Neutrophil (primary cell): Measurements from ENCODE around the gene MEIS2.

Experiments
- H3K27ac ChIP-seq: fragments of 200-600 bp; sonication (generic); 2 replicates; pipeline ENCODE4 v1.5.1; 2016; ENCODE audit warnings: mild to moderate bottlenecking, moderate library complexity
- H3K27me3 ChIP-seq: fragments of 200-600 bp; sonication (generic); 2 replicates; pipeline ENCODE4 v1.6.0; 2016; ENCODE audit warnings: mild to moderate bottlenecking
- H3K36me3 ChIP-seq: fragments of 200-600 bp; sonication (generic); 2 replicates; pipeline ENCODE4 v1.5.1; 2017
- H3K4me1 ChIP-seq, 2 experiments: fragments of 200-600 bp in 1 of 2; sonication (generic) in 1 of 2; 1 replicate in 1 of 2; 2 replicates in 1 of 2; pipeline versions ENCODE4 v1.5.1 to v1.6.1; 2013 to 2016; ENCODE audit warnings: low read depth in 1 of 2, low read length in 1 of 2, mild to moderate bottlenecking in 1 of 2, moderate library complexity in 1 of 2; ENCODE audit not compliant: control insufficient read depth in 1 of 2, insufficient read depth in 1 of 2
- H3K4me3 ChIP-seq, 2 experiments: fragments of 200-600 bp in 1 of 2; sonication (generic) in 1 of 2; 1 replicate in 1 of 2; 2 replicates in 1 of 2; pipeline ENCODE4 v1.5.1; 2013 to 2016; ENCODE audit warnings: low read depth in 1 of 2, low read length in 1 of 2, mild to moderate bottlenecking in 1 of 2, moderate library complexity in 1 of 2
- H3K9me3 ChIP-seq: fragments of 200-600 bp; sonication (generic); 2 replicates; pipeline ENCODE4 v1.5.1; 2016
- TF ChIP-seq, protein P1 (sequence below): fragments of 200-600 bp; sonication (generic); IDR thresholded peaks from 2 replicates; pipeline ENCODE4 v1.5.1; 2016; ENCODE audit warnings: antibody characterized with exemption

The MEIS2 gene

DNA sequence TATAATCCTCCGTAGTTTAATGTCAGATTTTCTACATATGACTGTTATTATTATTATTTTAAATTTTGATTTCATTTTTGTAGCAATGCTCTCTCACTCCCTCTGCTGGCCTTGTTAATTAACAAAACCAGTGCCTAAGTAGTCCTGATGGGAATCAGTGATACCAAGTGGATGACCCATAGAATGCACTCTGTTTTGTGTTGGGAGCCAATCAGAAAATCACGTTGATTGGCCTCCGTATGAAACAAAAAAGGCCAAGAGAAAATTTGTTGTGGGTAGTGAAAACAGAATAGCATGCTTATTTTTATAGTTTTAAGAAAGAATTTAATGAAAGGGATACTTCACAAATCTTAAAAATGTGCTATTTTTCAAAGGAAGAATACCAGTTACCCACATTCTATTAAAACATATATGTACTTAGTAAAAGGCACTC is 34.4 kb upstream of the MEIS2 start:
- TF ChIP-seq, protein P1, sequence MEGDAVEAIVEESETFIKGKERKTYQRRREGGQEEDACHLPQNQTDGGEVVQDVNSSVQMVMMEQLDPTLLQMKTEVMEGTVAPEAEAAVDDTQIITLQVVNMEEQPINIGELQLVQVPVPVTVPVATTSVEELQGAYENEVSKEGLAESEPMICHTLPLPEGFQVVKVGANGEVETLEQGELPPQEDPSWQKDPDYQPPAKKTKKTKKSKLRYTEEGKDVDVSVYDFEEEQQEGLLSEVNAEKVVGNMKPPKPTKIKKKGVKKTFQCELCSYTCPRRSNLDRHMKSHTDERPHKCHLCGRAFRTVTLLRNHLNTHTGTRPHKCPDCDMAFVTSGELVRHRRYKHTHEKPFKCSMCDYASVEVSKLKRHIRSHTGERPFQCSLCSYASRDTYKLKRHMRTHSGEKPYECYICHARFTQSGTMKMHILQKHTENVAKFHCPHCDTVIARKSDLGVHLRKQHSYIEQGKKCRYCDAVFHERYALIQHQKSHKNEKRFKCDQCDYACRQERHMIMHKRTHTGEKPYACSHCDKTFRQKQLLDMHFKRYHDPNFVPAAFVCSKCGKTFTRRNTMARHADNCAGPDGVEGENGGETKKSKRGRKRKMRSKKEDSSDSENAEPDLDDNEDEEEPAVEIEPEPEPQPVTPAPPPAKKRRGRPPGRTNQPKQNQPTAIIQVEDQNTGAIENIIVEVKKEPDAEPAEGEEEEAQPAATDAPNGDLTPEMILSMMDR: no peak
- no peak overlapping the region for H3K4me3 ChIP-seq

DNA sequence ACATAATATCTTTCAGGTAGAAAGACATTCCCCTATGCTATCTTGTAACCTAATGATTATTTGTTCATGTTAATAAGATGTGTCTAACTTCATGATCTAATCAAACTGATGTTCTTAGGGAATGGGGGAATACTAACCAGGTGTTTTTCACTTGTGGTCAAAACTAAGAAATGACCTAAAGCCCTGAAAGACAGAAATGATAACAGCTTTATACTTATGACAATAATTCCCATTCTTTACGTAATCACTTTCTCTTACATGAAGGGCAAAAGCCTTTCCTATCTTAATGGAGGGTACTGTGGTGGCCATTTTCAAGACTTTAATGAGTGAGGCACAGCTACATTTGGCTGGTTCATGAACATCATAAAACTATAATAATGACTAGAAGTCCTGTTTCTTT is 33.9 kb upstream of the MEIS2 start:
- Histone ChIP-seq H3K27me3 (peaks cover 49% of the 10 kb centered on the region), H3K27ac (no peak overlapping the region), H3K4me1 (no peaks in the 10 kb centered on the region), H3K9me3 (no peaks in the 10 kb centered on the region), H3K4me3 (no peak overlapping the region), H3K36me3 (no peaks in the 10 kb centered on the region)
- TF ChIP-seq, protein P1: no peak

More for the DNA sequence above, 34.4 kb upstream of the MEIS2 start:
- Histone ChIP-seq H3K36me3 (no peaks in the 10 kb centered on the region), H3K4me1 (no peaks in the 10 kb centered on the region), H3K27me3 (peaks cover 49% of the 10 kb centered on the region), H3K9me3 (no peaks in the 10 kb centered on the region), H3K27ac (no peak overlapping the region)

DNA sequence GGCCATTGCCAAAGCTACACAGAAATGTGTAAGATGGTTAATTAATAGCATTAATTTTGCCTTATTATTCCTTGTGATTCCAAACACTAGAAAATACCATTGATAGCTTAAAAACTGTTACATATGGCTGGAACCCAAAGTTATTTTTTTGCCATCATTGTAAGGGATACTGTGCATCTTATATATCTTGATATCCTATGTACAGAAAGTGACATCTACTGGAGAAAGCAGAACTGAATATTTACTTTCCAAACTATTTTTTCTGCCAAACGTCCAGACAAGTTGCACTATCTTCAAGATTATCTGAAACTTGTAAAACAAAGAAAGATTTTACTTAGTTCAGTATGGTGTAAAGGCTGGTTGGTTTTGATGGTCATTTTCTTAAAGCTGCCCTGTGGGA is 33.3 kb upstream of the MEIS2 start:
- Histone ChIP-seq H3K27ac (no peak overlapping the region), H3K4me3 (no peak overlapping the region), H3K36me3 (no peaks in the 10 kb centered on the region), H3K27me3 (peaks cover 45% of the 10 kb centered on the region), H3K4me1 (no peaks in the 10 kb centered on the region), H3K9me3 (no peaks in the 10 kb centered on the region)
- TF ChIP-seq, protein P1: no peak

DNA sequence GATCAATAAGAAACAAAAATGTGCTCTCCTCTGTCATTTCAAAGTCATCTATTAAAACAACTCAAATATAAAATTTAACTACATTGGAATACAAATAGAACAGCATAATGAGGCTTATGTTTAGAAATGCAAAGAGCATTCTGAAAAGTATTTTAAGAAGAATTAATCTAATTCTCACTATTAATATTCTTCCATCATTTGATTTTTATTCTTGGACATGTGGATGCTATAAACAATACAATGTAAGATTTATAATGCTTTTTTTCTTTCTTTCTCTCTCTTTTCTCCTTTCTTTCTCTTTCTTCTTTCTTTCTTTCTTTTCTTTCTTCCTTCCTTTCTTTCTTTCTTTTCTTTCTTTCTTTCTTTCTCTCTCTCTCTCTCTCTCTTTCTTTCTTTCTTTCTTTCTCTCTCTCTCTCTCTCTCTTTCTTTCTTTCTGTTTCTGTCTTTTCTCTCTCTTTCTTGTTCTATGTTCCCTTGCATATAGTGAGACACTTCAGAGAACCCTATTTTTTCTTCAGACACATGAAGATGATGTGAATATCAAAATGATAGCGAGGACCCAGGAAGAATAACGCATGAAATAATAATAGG is 32.6 kb upstream of the MEIS2 start:
- H3K27ac ChIP-seq: no peak overlapping the region
- H3K27me3 ChIP-seq: peaks cover 39% of the 10 kb centered on the region
- no peaks in the 10 kb centered on the region for H3K36me3 ChIP-seq
- no peaks in the 10 kb centered on the region for H3K4me1 ChIP-seq
- no peak overlapping the region for H3K4me3 ChIP-seq
- TF ChIP-seq, protein P1: no peak
- H3K9me3 ChIP-seq: no peaks in the 10 kb centered on the region

DNA sequence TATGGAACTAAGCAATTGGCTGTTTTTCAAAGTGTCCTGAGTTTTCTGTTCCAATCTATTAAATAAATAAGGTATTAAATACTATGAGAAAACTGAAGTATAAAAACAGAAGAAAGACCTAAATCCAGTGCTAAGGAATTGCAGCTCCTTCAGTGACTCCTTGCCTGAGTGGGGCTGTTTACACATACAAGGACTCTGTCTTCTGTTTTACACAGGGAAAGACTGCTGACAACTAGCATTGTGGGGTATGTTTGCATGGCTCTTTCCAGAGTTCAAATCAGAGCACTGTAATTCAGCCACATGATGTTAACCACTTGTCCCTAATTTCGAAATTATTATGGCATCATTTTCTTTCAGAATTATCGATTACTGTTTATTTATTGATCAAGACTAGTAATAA is 31.3 kb upstream of the MEIS2 start:
- H3K27me3 ChIP-seq: peaks cover 28% of the 10 kb centered on the region
- TF ChIP-seq, protein P1: no peak

More for the DNA sequence above, 31.3 kb upstream of the MEIS2 start:
- Histone ChIP-seq H3K9me3 (no peaks in the 10 kb centered on the region), H3K4me3 (no peak overlapping the region), H3K27ac (no peak overlapping the region), H3K4me1 (no peaks in the 10 kb centered on the region), H3K36me3 (no peaks in the 10 kb centered on the region)
